ENCODE results near the gene KCNC1.

The KCNC1 gene

GRCh38 chr11:17718015-17718414 is 16.6 kb upstream of the KCNC1 start:
- Histone ChIP-seq H3K4me3 (ENCODE audit: low read length) (no peak overlapping the region), H3K36me3 (ENCODE audit: insufficient read depth, low read length) (peaks cover 13% of the 10 kb centered on the region), H3K4me1 (ENCODE audit: control insufficient read depth, insufficient read depth, low read length) (peaks cover 10% of the 10 kb centered on the region), H3K27me3 (ENCODE audit: control insufficient read depth, insufficient read depth, low read length) (peaks cover 71% of the 10 kb centered on the region), H3K4me2 (ENCODE audit: low read length) (no peak overlapping the region), H3K9me3 (replicated peaks; ENCODE audit: low read length) (no peaks in the 10 kb centered on the region), H3K9ac (ENCODE audit: low read depth, low read length) (no peak overlapping the region)

- Histone ChIP-seq H3K27me3 (ENCODE audit: control insufficient read depth, insufficient read depth, low read length) (peaks cover 75% of the 10 kb centered on the region), H3K4me2 (ENCODE audit: low read length) (peak overlapping the region; percentile 65), H3K9ac (ENCODE audit: low read depth, low read length) (peak overlapping the region; percentile 18), H3K4me3 (ENCODE audit: low read length) (no peak overlapping the region), H3K9me3 (replicated peaks; ENCODE audit: low read length) (no peaks in the 10 kb centered on the region), H3K36me3 (ENCODE audit: insufficient read depth, low read length) (peaks cover 16% of the 10 kb centered on the region), H3K4me1 (ENCODE audit: control insufficient read depth, insufficient read depth, low read length) (peaks cover 10% of the 10 kb centered on the region)
These were observed 16.0 kb upstream of the KCNC1 start for GRCh38 chr11:17718510-17718962.

- H3K4me3 ChIP-seq (ENCODE audit: low read length), result peak within 1 kb of the TSS; percentile 82
- H3K27me3 ChIP-seq (ENCODE audit: control insufficient read depth, insufficient read depth, low read length), result peaks cover 81% of the 10 kb centered on the region
- peak within 1 kb of the TSS; percentile 84 for H3K9ac ChIP-seq (ENCODE audit: low read depth, low read length)
These were observed 15.3 kb upstream of the KCNC1 start, which contains the start of gene MYOD1 for GRCh38 chr11:17719028-17719937. TSS of gene MYOD1 (plus strand) at chr11:17719571. CDS start at chr11:17719783, 212 bp downstream.

GRCh38 chr11:17719938-17720795 is 14.4 kb upstream of the KCNC1 start:
- peaks cover 78% of the 10 kb centered on the region for H3K27me3 ChIP-seq (ENCODE audit: control insufficient read depth, insufficient read depth, low read length)

More at GRCh38 chr11:17719028-17719937, 15.3 kb upstream of the KCNC1 start, which contains the start of gene MYOD1:
- Histone ChIP-seq H3K36me3 (ENCODE audit: insufficient read depth, low read length) (peaks cover 20% of the 10 kb centered on the region), H3K4me1 (ENCODE audit: control insufficient read depth, insufficient read depth, low read length) (peaks cover 6% of the 10 kb centered on the region), H3K4me2 (ENCODE audit: low read length) (peak within 1 kb of the TSS; percentile 83), H3K9me3 (replicated peaks; ENCODE audit: low read length) (no peaks in the 10 kb centered on the region)

GRCh38 chr11:17720796-17721171 is 13.8 kb upstream of the KCNC1 start:
- H3K36me3 ChIP-seq (ENCODE audit: insufficient read depth, low read length), result peaks cover 20% of the 10 kb centered on the region
- H3K4me1 ChIP-seq (ENCODE audit: control insufficient read depth, insufficient read depth, low read length), result peaks cover 6% of the 10 kb centered on the region
- H3K4me2 ChIP-seq (ENCODE audit: low read length), result peak overlapping the region; percentile 83
- peak overlapping the region; percentile 84 for H3K9ac ChIP-seq (ENCODE audit: low read depth, low read length)
- peak overlapping the region; percentile 82 for H3K4me3 ChIP-seq (ENCODE audit: low read length)
- no peaks in the 10 kb centered on the region for H3K9me3 ChIP-seq (replicated peaks; ENCODE audit: low read length)
- H3K27me3 ChIP-seq (ENCODE audit: control insufficient read depth, insufficient read depth, low read length), result peaks cover 76% of the 10 kb centered on the region

More at GRCh38 chr11:17719938-17720795, 14.4 kb upstream of the KCNC1 start:
- peaks cover 20% of the 10 kb centered on the region for H3K36me3 ChIP-seq (ENCODE audit: insufficient read depth, low read length)
- no peaks in the 10 kb centered on the region for H3K9me3 ChIP-seq (replicated peaks; ENCODE audit: low read length)
- peak overlapping the region; percentile 83 for H3K4me2 ChIP-seq (ENCODE audit: low read length)
- H3K9ac ChIP-seq (ENCODE audit: low read depth, low read length), result peak overlapping the region; percentile 84
- H3K4me1 ChIP-seq (ENCODE audit: control insufficient read depth, insufficient read depth, low read length), result peaks cover 6% of the 10 kb centered on the region
- H3K4me3 ChIP-seq (ENCODE audit: low read length), result peak overlapping the region; percentile 82

- Histone ChIP-seq H3K27me3 (ENCODE audit: control insufficient read depth, insufficient read depth, low read length) (peaks cover 70% of the 10 kb centered on the region), H3K36me3 (ENCODE audit: insufficient read depth, low read length) (peaks cover 20% of the 10 kb centered on the region), H3K4me1 (ENCODE audit: control insufficient read depth, insufficient read depth, low read length) (peaks cover 6% of the 10 kb centered on the region), H3K9me3 (replicated peaks; ENCODE audit: low read length) (no peaks in the 10 kb centered on the region), H3K9ac (ENCODE audit: low read depth, low read length) (peak overlapping the region; percentile 84), H3K4me3 (ENCODE audit: low read length) (peak overlapping the region; percentile 82), H3K4me2 (ENCODE audit: low read length) (peak overlapping the region; percentile 83)
These were observed 13.2 kb upstream of the KCNC1 start for GRCh38 chr11:17721242-17721999.

- Histone ChIP-seq H3K4me1 (ENCODE audit: control insufficient read depth, insufficient read depth, low read length) (peaks cover 6% of the 10 kb centered on the region), H3K4me2 (ENCODE audit: low read length) (peak overlapping the region; percentile 83), H3K9me3 (replicated peaks; ENCODE audit: low read length) (no peaks in the 10 kb centered on the region), H3K36me3 (ENCODE audit: insufficient read depth, low read length) (peaks cover 20% of the 10 kb centered on the region), H3K9ac (ENCODE audit: low read depth, low read length) (peak overlapping the region; percentile 84), H3K27me3 (ENCODE audit: control insufficient read depth, insufficient read depth, low read length) (peaks cover 68% of the 10 kb centered on the region), H3K4me3 (ENCODE audit: low read length) (peak overlapping the region; percentile 82)
These were observed 12.5 kb upstream of the KCNC1 start for GRCh38 chr11:17722000-17722643.

GRCh38 chr11:17724020-17724908 is 10.3 kb upstream of the KCNC1 start:
- peaks cover 53% of the 10 kb centered on the region for H3K27me3 ChIP-seq (ENCODE audit: control insufficient read depth, insufficient read depth, low read length)
- H3K9ac ChIP-seq (ENCODE audit: low read depth, low read length), result no peak overlapping the region
- no peak overlapping the region for H3K4me3 ChIP-seq (ENCODE audit: low read length)
- no peaks in the 10 kb centered on the region for H3K9me3 ChIP-seq (replicated peaks; ENCODE audit: low read length)
- H3K36me3 ChIP-seq (ENCODE audit: insufficient read depth, low read length), result peaks cover 20% of the 10 kb centered on the region
- no peak overlapping the region for H3K4me2 ChIP-seq (ENCODE audit: low read length)
- H3K4me1 ChIP-seq (ENCODE audit: control insufficient read depth, insufficient read depth, low read length), result peaks cover 3% of the 10 kb centered on the region

- H3K9me3 ChIP-seq (replicated peaks; ENCODE audit: low read length), result no peaks in the 10 kb centered on the region
- H3K4me2 ChIP-seq (ENCODE audit: low read length), result no peak overlapping the region
- peaks cover 20% of the 10 kb centered on the region for H3K36me3 ChIP-seq (ENCODE audit: insufficient read depth, low read length)
- H3K9ac ChIP-seq (ENCODE audit: low read depth, low read length), result no peak overlapping the region
- H3K4me1 ChIP-seq (ENCODE audit: control insufficient read depth, insufficient read depth, low read length), result peaks cover 3% of the 10 kb centered on the region
- H3K27me3 ChIP-seq (ENCODE audit: control insufficient read depth, insufficient read depth, low read length), result peaks cover 50% of the 10 kb centered on the region
- H3K4me3 ChIP-seq (ENCODE audit: low read length), result no peak overlapping the region
These were observed 9.4 kb upstream of the KCNC1 start for GRCh38 chr11:17725174-17725573.

- Histone ChIP-seq H3K9ac (ENCODE audit: low read depth, low read length) (no peak overlapping the region), H3K9me3 (replicated peaks; ENCODE audit: low read length) (no peaks in the 10 kb centered on the region), H3K4me2 (ENCODE audit: low read length) (no peak overlapping the region), H3K4me1 (ENCODE audit: control insufficient read depth, insufficient read depth, low read length) (peaks cover 7% of the 10 kb centered on the region), H3K4me3 (ENCODE audit: low read length) (no peak overlapping the region), H3K36me3 (ENCODE audit: insufficient read depth, low read length) (no peaks in the 10 kb centered on the region), H3K27me3 (ENCODE audit: control insufficient read depth, insufficient read depth, low read length) (peaks cover 31% of the 10 kb centered on the region)
These were observed 4.4 kb upstream of the KCNC1 start for GRCh38 chr11:17730137-17730536.
